Right ventricle myocardium inferior (tissue), 1 donor: Measurements from ENCODE around the gene DUSP21. TPM values are rescaled to one million over a fixed set of nuclear protein-coding genes. Genes with fewer than 3 reads are reported as not detected.
"Not testable (repeated sequence)": the region's sequence is repeated elsewhere in the genome, so short reads cannot be mapped to it uniquely, and the experiment has no call there.

Experiments used
- ATAC-seq: fragments of 200-7000 bp; cut with Tn5 transposase; one replicate; pipeline ENCODE4 v1.9.1; 2020; ENCODE audit warnings: mild to moderate bottlenecking, moderate library complexity
- DNase-seq: peaks from one replicate; pipeline ENCODE4 v3.0.0; 2021; ENCODE audit errors: missing footprints
- intact Hi-C: fragments of 100-400 bp; cut with DNase I; formaldehyde crosslinking; loops from one replicate; pipeline ENCODE4 v1.11.0; 2022
- total RNA-seq: library from RNA; stranded (reverse); fragmentation: NEBNext Ultra II Directional; extraction: Animal tissue kit (Norgen Biotek cat#: 25700); gene quantifications from one replicate; pipeline ENCODE4 v1.2.1, GENCODE V29; 2021
- donor health status: DM: no; HTN: yes; CAD: no; lungs with severe emphysema.

Gene DUSP21
- total RNA-seq, 1 donor from 2014 or later: not detected

- peak; percentile 27 for ATAC-seq
These were observed 29.8 kb downstream of the DUSP21 start for GRCh38 chrX:44873415-44874276.

GRCh38 chrX:44874420-44875184, 30.8 kb downstream of the DUSP21 start:
- DNase-seq: no peak
- intact Hi-C loops: loop anchor here (10.0 kb wide), 1 partner anchor 70 kb away; no protein-coding TSS in a partner anchor

More at GRCh38 chrX:44873415-44874276, 29.8 kb downstream of the DUSP21 start:
- intact Hi-C loops: loop anchor here (2.0 to 10.0 kb wide), 3 partner anchors 71 to 313 kb away; no protein-coding TSS in a partner anchor
- peak; percentile 81 for DNase-seq

GRCh38 chrX:44875185-44875489, 31.3 kb downstream of the DUSP21 start:
- intact Hi-C loops: loop anchor here (10.0 kb wide), 1 partner anchor 70 kb away; no protein-coding TSS in a partner anchor
- no peak for ATAC-seq
- no peak for DNase-seq

More at GRCh38 chrX:44874420-44875184, 30.8 kb downstream of the DUSP21 start:
- no peak for ATAC-seq

- ATAC-seq (no peak), DNase-seq (no peak)
- intact Hi-C loops: loop anchor here (10.0 kb wide), 1 partner anchor 69 kb away; no protein-coding TSS in a partner anchor
These were observed 32.3 kb downstream of the DUSP21 start for GRCh38 chrX:44876086-44876485.

GRCh38 chrX:44876767-44877166, 32.9 kb downstream of the DUSP21 start:
- DNase-seq (no peak), ATAC-seq (no peak)
- intact Hi-C loops: loop anchor here (10.0 kb wide), 1 partner anchor 68 kb away; no protein-coding TSS in a partner anchor

GRCh38 chrX:44878780-44879179, 35.0 kb downstream of the DUSP21 start:
- no peak for ATAC-seq
- intact Hi-C loops: loop anchor here (10.0 kb wide), 1 partner anchor 66 kb away; no protein-coding TSS in a partner anchor
- DNase-seq: no peak

GRCh38 chrX:44881549-44881948, 37.7 kb downstream of the DUSP21 start:
- DNase-seq (no peak), ATAC-seq (no peak)
- intact Hi-C loops: no loop called here

GRCh38 chrX:44882635-44883034, 38.8 kb downstream of the DUSP21 start:
- no peak for ATAC-seq
- intact Hi-C loops: no loop called here
- DNase-seq: no peak

GRCh38 chrX:44884944-44885343, 41.1 kb downstream of the DUSP21 start:
- intact Hi-C loops: no loop called here
- ATAC-seq: no peak
- DNase-seq: no peak

GRCh38 chrX:44889824-44890223, 46.0 kb downstream of the DUSP21 start:
- intact Hi-C loops: no loop called here
- DNase-seq: no peak
- no peak for ATAC-seq

GRCh38 chrX:44890247-44890646, 46.4 kb downstream of the DUSP21 start:
- intact Hi-C loops: no loop called here
- DNase-seq (no peak), ATAC-seq (no peak)

GRCh38 chrX:44890687-44891086, 46.9 kb downstream of the DUSP21 start:
- intact Hi-C loops: not testable (repeated sequence)

GRCh38 chrX:44891642-44892041, 47.8 kb downstream of the DUSP21 start:
- ATAC-seq (no peak), DNase-seq (no peak)
- intact Hi-C loops: no loop called here

More at GRCh38 chrX:44890687-44891086, 46.9 kb downstream of the DUSP21 start:
- not testable (repeated sequence) for DNase-seq, ATAC-seq

Other genes with a start within 250 kb of the DUSP21 start
- 13.5 TPM for gene KDM6A, start 29.2 kb downstream of the DUSP21 start, total RNA-seq